Inflammatory macrophage treated with lipopolysaccharide for 1 hour (primary cell): Measurements from ENCODE around the gene SORL1.
"Not testable (repeated sequence)": the region's sequence is repeated elsewhere in the genome, so short reads cannot be mapped to it uniquely, and the experiment has no call there.

ENCODE experiments used
- DNase-seq, 2 donors: peaks; one replicate each; pipeline ENCODE4 v3.0.0-alpha.2; 2020 to 2022

Gene SORL1

GRCh38 chr11:121569332-121570299, 117.5 kb downstream of the SORL1 start:
- not testable (repeated sequence) for DNase-seq

DNA sequence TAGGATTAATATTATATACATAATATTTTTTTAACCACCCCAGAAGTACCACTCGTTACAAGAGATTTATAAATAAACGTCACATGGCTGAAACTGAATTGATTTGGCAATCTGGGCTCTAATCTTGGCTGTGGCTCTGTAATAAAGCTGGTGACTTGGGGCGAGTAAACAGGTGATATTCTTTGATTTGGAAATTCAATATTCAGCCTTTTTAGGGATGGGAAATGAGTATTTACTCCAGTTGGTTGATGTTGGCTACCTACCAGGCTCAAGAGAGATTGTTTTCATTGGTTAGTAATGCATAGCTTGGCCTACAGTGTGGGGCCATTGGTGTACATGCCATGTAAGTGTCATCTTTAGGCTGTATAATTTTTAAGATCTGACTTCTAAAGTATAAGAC, 118.3 kb downstream of the SORL1 start:
- no peak for DNase-seq

DNA sequence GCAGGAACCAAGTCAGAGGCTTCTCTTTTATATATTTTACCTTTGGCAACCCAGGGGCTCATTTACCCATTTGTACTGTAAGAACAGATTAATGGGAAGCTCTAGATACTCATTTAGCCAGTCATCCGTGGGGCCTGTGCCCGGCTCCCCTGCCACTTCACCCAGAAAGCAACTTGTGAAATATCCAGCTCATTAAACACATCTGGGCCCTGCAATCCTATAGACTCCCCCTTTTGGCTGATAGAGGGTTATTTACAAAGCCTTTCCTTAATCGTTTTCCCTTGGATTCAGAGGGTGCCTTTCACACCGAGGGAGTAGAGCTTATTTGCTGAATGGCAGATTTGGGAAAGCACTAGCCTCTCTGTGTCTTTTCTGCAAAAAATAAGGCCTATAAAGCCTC, 119.4 kb downstream of the SORL1 start:
- DNase-seq: no peak

DNA sequence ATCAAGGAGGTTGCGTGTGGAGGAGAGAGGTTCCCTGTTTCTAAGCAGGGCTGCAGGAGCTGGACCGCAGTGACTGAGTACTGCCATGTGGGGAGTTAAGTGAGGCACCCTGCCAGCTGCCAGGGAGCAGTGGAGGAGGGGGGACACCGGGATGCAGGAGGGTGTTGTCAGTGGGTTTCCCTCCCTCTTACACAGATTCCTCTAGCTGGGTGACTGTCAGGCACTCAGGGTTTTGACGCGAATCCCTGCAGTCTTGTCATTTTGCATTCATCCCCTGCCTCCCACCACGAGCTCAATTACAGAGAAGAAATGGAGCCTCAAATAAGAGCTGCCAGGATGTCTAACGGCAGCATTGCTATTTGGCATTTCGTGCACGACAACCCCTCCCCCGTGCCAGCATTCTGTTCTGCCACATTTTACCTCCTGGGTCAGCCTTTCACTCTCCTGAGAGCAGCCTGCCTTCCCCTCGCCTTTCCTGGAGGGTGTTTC, 120.5 kb downstream of the SORL1 start:
- DNase-seq: no peak

GRCh38 chr11:121574801-121575200, 122.7 kb downstream of the SORL1 start:
- DNase-seq: no peak

- peak; percentile 86 to 92 for DNase-seq
Measured at GRCh38 chr11:121575250-121575962, 123.3 kb downstream of the SORL1 start.

DNA sequence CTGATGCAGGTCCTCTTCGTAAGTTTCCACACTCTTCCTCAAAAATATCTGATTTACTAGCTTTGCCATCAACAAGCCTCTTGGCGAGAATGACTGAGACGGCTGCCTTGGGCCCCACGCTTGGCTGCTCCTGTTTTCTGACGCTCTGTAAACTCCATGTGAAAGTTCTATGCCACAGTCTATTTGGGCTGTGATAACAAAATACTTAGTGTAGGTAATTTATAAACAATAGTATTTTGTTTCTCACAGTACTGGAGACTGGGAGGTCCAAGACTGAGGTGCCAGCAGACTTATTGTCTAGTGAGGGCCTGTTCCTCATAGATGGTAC, 123.8 kb downstream of the SORL1 start:
- no peak for DNase-seq

DNA sequence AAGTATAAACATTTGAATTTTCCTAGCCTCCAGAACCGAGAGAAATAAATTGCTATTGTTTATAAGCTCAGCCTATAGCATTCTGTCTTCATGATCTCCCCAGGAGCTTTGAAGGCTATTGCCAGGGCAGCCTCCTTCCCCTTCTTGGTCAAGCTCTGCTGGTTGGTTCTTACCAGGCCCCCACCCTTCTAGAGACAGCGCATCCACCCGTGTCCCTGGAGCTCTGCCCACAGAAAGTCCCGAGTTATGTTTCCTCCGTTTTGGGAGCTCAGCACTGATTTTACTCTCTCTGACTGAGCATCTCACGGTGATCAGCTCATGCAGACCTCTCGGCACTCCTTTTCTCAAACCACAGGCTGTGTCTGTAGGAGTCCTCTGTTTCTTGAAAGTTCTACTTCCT, 124.4 kb downstream of the SORL1 start:
- peak in 1 of 2 donors; percentile 49 for DNase-seq

GRCh38 chr11:121577106-121577848, 125.2 kb downstream of the SORL1 start:
- DNase-seq: no peak

GRCh38 chr11:121578251-121578976, 126.3 kb downstream of the SORL1 start:
- DNase-seq: peak; percentile 60 to 83

DNA sequence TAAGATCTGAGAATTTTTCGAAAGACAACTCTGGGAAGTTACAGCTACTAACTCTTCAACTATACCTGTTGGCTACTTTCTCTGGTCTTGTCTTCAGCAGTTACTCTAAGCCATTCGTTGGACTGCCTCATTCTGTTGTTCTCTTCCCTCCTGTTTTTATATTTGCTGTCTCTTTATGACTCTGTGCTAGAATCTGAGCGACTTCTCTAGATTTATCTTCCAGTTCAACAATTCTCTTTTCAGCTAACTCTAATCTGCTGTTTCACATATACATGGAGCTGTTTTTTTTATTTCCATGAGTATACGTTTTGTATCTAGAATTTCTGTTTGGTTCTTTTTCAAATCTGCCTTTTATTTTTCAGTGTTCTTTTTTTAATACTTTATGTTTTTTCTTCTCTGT, 128.0 kb downstream of the SORL1 start:
- no peak for DNase-seq

GRCh38 chr11:121581607-121582006, 129.5 kb downstream of the SORL1 start:
- DNase-seq: no peak

- DNase-seq: peak in 1 of 2 donors; percentile 33
Measured at GRCh38 chr11:121582296-121582695, 130.2 kb downstream of the SORL1 start.

DNA sequence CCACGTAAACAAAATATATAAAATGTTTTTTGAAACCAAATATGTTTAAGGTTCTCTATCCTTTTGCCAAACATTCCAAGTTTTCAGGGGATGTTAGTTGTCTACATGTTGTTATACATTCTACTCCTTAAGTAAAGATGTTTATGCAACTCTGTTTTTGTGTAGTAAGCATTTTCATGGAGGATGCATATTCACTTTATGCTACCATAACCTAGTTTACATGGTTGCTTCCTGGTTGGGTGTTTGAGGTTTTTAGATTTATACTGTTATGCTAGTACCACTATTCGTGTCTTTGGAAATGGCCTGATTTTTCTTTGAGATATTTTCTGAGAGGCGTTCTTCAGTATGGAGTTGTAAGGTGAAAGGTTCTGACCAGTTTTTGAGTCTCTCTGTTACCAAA, 131.7 kb downstream of the SORL1 start:
- DNase-seq: no peak

DNA sequence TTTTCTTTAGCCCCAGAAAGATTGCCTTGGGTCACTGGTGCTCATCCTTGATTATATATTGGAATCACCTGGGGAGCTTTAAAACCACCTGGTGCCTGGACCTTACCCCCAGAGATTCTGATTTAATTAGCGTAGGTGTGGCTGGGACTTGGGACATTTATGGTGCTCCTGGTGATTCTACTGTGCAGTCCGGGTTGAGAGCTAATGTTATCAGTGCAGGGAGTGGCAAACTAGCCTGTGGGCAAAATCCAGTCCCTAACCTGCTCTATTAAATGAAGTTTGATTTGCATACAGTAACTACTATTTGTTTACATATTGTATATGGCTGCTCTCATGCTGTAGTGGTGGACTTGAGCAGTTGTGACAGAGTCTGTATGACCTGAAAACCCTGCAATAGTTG, 134.6 kb downstream of the SORL1 start:
- DNase-seq: no peak

- DNase-seq: no peak
Measured at GRCh38 chr11:121587182-121587581, 135.1 kb downstream of the SORL1 start.

DNA sequence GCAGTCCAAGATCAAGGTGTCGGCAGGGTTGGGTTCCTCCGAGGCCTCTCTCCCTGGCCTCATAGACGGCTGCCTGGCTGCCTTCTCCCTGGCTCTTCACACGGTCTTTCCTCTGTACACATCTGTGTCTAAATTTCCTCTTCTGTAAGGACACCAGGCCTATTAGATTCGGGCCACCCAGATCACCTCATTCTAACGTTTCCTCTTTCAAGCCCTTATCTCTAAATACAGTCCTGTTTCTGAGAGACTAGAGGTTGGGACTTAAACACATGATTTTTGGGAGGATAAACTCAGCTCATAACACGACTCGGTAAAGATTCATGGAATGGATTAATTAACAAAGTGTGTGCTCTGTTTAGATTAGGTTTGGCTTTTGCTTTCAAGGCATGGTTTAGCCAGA, 136.6 kb downstream of the SORL1 start:
- no peak for DNase-seq

DNA sequence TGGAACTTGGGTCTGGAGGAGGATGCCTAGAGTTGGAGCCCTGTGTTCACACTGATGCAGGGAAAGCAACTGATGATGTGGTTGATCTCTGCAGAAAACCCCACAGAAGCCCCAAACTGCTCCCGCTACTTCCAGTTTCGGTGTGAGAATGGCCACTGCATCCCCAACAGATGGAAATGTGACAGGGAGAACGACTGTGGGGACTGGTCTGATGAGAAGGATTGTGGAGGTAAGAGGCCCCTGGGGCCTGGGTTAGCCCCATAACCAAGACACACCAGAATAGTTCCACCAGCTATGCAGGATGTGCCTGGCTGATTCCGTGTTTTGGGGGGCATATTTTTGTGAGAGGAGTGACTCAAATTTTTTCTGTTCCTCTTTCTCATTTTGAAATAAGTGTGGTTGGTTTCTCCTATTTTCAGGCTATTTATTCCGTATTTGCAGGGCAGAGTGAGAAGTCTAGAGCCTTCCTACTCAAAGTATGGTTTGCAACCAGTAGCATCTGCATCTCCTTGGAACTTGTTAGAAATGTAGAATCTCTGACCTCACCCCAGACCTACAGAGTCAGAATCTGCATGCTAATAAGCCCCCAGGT, 137.9 kb downstream of the SORL1 start:
- DNase-seq: peak; percentile 75 to 86

GRCh38 chr11:121590772-121591404, 138.8 kb downstream of the SORL1 start:
- no peak for DNase-seq

- peak; percentile 61 to 96 for DNase-seq
Measured at GRCh38 chr11:121591405-121592033, 139.4 kb downstream of the SORL1 start.

DNA sequence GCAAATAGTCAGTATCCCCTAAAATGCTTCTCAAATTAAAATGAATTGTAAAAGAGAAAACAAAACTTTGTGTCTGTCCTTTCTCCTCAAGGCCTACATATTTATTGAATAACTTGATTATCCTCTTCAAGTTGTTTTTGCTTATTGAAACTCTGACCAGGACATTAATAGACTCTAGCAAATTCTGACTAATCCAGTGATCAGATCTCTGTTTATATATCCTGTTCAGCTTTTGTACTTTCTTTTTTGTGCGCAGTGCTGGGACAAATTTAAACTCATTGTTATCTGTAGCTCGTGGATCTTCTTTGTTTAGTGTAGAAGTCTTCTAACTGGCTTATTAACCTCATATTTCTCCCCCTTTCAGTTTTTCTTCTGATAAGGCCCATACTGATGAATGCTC, 140.6 kb downstream of the SORL1 start:
- no peak for DNase-seq
